HG03520 (cell line): ENCODE data around the gene MECP2.
"Not testable (repeated sequence)": the region's sequence is repeated elsewhere in the genome, so short reads cannot be mapped to it uniquely, and the experiment has no call there.

ENCODE experiments used
- ATAC-seq: cut with Tn5 transposase; IDR thresholded peaks from one replicate; pipeline ENCODE4 v1.9.1; 2021; ENCODE audit warnings: mild to moderate bottlenecking, moderate library complexity; ENCODE audit not compliant: unreplicated experiment

The MECP2 gene

DNA sequence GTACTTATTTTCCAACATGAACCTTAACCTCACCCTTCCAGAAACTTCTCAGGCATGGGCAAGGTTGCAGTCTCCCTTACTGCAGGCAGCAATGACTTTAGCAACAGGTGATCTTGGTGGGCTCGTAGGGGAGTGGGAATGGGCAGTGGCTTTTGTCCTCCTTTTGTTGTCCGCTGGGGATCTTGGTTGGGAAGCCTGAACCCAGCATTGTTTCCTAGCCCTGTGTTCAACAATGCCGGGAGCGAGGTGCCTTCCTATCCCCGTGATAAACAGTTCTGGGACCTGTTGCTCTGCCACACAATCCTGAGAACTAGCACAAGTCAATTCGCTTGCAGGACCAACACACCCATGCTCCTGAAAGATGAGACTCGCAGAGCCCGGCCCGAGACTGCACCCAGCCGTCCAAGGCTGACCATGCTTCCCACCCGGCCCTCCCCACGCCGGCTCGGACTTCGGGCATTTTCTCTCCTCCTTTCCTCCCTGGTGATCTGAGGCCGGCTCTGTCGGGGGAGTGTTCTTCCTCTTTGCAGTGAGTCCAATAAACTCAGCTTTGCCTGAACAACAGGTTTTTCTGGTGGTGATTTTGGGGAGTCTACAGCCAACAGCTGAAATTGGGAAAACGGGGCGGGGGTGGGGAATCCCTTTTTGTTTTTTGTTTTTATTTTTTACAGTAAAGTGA is 98.0 kb downstream of the MECP2 start:
- no peak for ATAC-seq

DNA sequence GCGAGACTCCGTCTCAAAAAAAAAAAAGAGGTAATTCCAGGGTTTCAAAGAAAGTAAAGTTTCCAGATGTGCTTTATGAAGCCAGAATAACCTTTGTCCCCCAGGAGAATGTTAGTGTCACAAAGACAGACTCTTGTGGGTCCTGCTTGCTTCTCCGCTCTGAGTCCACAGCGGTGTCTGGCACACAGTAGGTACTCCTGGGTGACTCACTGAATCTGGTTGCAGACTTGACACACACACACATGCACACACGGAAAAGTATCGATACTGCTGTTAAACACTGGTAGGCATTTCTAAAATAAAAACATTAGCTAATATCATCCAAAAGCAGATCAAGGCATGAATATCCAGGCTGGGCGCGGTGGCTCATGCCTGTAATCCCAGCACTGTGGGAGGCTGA is 102.0 kb downstream of the MECP2 start:
- no peak for ATAC-seq

DNA sequence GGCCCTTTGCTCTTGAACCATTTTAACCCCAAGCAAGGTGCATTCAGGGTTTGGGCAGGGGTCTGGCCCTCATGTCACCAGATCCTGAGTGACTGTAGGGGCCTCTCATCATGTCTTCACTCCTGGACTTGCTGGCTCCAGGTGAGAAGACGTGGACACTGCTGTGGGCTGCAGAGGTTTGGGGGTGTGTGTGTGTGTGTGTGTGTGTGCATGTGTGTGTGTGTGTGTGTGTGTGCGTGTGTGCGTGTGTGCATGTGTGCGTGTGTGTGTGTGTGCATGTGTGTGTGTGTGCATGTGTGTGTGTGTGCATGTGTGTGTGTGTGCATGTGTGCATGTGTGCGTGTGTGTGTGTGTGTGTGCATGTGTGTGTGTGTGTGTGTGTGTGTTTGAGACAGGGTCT is 103.1 kb downstream of the MECP2 start:
- not testable (repeated sequence) for ATAC-seq

DNA sequence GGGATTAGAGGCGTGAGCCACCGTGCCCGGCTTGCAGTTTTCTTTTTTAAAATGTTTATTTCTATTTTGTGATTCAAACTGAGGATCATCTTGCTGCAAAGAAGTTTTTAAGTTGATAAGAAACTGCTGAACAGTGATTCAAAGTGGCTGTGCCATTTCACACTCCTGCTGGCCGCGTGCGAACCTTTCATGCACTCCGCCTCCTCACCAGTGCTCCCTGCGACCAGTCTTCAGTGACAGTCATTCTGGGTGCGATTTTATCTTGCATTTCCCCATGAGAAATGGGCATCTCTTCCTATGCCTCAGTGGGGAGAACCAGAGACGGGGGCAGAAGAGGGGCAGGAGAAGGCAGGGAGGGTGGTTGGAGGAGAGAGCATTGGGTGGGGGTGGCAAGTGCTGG is 103.5 kb downstream of the MECP2 start:
- no peak for ATAC-seq

DNA sequence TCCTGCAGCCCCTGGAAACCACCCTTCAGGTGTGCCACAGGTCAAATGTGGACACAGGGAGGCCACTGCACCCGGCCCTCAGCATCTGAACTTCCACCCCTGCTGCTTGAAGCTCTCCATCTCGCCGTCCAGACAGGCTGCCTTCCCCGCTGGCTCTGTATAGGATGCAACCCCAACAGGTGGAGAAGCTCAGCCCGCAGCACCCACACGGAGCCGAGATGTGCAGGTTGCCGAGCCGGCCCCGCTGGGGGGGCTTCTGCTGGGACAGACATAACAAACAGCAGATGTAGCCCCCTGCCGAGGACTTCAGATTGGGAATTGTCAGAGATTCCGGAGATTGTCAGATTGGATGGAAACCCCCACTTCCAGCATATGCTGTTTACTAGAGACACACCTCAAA is 104.4 kb downstream of the MECP2 start:
- ATAC-seq = no peak

DNA sequence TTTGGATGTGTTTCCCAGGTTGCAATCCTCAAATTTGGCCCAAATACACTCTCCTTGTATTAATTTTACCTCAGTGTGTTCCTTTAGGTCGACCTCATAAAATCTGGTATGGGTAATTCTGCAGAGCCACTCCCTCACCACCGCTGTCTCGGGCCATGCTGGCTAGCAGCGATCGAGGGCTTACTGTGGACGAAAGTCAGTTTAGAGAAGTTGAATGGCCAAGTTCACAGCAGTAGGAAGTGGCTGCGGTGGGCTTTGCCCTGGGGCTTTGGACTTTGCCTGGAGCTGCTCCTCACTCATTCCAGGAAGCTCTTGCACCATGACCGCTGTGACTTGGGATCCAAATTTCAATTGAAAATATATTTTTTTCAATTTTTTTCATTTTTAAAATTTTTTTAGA is 105.3 kb downstream of the MECP2 start:
- ATAC-seq = no peak

DNA sequence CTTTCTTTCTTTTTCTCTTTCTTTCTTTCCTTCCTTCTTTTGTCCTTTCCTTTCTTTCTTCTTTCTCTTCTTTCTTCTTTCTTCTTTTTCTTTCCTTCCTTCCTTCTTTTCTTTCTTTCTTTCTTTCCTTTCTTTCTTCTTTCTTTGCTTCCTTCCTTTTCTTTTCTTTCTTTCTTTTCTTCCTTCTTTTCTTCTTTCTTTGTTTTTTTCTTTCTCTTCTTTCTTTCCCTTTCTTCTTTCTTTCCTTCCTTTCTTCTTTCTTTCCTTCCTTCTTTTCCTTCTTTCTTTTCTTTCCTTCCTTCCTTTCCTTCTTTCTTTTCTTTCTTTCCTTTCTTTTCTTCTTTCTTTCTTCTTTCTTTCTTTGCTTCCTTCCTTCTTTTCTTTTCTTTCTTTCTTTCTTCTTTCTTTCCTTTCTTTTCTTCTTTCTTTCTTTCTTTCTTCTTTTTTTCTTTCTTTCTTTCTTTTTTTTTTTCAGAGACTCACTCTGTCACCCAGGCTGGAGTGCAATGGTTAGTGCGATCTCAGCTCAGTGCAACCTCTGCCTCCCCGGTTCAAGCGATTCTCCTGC is 106.4 kb downstream of the MECP2 start:
- no peak for ATAC-seq

DNA sequence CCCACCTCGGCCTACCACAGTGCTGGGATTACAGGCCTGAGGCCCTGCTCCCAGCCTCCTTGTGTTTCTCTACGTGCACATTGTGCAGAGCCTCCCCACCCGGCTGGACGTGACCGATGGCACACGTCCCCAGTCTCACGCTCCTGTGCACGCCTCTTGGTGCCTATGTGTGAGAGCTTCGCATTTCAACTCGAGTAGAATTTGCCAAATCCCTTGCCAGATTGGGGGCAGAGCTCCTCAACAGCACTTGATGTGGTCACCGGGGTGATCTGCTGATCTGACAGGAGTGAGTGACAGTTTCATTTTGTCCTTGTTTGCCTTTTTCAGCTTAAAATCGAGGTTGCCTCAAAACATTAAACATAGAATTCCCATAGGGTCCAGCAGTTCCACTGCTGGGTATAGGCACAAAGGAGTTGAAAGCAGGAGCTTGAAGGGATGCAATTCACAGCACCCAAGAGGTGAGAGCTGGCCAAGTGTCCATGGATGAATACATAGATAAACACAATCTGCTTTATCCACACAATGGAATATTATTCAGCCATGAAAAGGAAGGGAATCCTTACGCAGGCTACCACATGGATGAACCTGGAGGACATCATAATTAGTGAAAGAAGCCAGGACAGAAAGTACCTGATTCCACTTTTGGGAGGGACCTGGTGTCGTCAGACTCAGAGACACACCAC is 107.4 kb downstream of the MECP2 start:
- ATAC-seq = no peak

DNA sequence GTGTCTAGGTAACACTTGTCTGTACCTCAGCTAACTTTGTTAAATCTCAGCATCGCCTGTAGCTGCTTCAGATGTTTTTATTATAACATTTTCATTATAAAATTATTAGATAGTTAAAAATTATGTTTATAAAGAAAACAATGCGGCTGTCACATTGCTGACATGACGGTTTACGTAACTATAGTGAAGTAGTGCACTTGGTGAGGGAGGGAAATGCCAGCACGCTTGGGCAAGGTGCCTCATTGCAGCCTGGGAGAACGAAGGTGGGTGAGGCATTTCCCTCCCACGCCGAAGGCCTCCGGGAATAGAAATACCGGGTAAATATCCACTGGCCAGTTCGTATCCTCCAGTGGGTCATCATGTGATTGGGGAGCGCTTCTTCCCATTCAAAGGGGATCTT is 109.0 kb downstream of the MECP2 start:
- ATAC-seq = no peak

DNA sequence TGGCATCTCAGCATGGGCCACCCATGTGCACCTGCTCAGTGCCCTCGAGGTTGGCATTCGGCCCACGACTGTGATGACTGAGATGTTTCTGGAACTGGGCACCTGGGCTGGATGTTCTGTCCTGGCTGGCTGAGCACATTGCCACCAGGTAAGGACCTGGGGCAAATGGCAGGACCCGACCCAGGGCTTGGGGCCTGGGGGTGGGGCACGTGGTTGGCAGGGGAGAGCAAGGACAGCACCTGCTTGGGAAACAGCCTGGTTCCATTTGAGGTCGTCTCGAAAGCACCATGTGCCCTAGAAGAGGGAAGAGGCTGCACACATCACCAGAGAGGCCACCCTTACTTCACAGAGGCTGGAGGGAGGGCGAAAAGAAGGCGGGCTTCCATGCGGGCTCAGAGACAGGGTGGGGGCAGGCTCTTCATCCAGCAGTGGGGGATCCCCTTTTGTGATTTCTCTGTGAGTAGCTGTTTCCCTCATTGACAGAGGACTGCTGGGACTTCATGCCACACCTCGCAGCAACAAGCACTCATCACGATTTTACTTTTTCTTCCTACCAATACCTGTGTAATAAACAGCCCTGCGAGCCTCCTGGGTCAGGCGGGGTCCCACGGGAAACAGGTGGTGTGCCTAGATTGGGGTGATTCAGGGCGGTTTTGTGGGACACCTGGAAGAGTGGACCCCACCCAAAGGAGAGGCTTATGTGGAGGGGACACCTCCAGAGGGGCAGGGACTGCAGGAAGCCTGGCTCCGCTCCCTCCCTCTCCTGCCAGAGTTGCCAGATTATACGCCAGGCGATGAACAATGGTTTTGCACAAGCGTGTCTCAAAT is 113.0 kb downstream of the MECP2 start:
- no peak for ATAC-seq

DNA sequence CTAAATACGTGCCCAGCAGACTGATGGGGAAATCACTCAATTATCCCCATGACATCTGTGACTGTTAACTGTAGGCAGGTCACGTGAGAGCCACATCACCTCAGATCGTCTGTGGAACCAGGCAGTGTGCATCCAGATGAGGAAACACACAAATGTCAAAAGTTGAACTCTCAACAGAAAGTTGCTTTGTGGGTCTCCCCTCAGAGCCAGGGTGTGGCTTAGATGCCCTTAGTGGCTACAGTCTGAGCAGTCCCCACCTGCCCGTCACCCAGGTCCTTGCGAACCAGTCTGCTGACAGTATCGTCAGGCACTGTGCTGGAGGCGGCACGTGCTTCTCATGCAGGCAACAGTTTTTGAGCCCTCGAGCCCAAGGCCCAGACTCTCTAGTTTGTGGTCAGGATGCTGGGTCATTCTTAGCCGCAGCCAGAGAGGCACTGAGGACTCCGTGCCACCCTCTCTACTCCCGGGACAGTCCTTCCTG is 114.2 kb downstream of the MECP2 start:
- ATAC-seq = no peak

DNA sequence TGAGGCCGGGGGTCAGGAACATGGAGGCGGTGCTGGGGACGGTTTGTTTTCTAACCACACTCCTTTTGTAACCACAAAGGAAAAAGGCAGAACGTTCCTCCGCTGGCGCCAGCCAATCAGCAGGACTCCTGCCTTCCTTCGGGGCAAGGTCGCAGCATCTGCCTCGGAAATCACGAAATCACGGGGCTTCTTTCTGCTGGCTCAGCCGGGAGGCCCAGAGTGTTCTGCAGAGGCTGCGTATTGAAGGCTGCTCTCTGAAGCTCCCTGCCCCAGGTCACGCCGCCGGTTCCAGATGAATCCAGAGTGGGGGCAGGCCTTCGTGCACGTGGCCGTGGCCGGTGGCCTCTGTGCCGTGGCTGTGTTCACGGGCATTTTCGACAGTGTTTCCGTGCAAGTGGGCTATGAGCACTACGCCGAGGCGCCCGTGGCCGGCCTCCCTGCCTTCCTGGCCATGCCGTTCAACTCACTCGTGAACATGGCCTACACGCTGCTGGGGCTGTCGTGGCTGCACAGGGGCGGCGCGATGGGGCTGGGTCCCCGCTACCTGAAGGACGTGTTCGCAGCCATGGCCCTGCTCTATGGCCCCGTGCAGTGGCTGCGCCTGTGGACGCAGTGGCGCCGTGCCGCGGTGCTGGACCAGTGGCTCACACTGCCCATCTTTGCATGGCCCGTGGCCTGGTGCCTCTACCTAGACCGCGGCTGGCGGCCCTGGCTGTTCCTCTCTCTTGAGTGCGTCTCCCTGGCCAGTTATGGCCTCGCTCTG is 115.6 kb downstream of the MECP2 start:
- ATAC-seq = no peak

DNA sequence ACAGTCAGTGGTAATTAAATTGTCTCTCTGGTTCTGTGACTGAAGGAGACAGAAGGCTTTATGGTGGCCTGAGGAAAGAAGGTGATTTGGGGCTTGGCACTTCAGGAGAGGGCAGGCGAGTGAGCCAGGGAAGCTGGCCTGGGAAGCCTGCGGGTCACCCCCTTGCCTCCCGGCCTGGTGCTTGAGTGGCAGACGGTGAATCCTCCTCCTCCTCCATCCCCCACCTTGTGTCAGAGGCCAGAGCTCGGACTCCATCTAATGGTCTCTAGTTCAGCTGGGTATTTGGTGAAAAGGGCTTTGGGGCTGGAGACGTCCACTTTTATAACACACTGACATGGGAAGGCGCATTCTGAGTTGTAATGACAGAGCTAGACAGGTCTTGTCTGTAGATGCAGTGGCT is 116.3 kb downstream of the MECP2 start:
- no peak for ATAC-seq

DNA sequence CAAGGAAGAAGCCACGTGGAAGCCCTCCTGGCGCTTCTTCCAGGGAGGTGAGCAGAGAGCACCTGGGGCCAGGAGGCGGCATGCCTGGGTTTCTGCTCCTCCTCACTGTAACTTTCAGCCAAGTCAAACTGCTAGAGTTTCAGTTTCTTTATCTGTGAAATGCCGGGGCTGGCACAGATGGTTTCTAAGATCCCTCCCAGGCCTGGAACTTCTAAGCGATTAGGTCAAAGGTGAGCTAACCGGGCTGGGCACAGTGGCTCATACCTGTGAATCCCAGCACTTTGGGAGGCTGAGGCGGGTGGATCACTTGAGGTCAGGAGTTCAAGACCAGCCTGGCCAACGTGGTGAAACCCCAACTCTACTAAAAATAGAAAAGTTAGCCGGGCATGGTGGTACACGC is 117.1 kb downstream of the MECP2 start:
- ATAC-seq = not testable (repeated sequence)

DNA sequence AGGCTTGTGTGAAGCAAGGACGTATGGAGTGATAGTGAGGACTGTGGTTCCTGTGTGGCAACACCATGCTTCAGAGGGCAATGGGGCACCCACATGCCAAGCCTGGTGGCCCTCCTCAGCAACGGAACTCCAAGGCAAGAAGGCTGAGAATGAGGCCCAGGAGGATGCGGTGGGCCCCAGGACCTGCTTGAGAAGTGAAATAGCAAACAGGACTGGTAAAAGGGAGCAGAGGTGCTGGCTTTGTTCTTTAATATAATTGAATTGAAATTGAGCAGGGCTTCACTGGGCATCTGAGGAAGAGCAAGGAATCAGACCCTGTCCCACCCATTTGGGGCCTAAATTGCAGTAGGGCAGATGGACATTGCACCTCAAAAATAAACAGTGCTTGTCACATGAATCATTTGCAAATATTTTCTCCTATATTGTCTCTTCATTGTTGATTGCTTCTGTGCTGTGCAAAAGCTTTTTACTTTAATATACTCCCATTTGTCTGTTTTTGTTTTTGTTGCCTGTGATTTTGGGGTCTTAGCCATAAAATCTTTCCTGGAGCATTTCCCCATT is 122.7 kb downstream of the MECP2 start:
- no peak for ATAC-seq

DNA sequence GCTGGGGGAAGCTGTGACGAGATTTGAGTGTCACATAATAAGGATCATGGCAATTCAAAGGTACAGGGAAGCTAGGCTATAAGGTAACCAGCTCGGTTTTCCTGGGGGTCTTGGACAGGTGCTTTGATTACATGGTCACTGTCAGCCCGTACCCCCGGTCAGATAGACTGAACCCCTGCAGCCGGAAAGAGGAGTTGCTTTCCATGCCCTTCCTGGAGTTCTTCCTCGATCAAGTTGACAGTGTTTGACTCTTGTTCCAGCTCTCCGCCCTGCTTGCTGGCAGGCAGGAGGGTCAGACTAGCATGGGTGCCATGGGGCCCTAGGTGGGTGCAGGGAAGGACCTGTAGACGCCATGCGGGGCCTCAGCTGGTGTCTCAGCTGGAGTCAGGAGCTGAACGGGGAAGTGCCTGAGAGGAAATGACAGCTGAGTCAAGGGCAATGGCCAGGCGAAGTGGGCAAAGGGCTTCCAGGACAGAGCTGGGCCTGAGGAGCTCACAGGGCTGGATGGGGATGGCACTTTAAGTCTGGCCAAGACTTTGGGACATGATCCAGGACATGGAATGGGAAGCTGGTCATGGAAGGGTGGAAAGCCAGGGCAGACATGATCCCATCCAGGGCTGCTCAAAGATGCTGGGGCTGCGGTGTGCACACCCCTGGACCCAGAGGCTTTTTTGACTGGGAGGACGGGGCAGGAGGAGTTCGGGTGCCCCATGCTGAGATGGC is 123.4 kb downstream of the MECP2 start:
- no peak for ATAC-seq

DNA sequence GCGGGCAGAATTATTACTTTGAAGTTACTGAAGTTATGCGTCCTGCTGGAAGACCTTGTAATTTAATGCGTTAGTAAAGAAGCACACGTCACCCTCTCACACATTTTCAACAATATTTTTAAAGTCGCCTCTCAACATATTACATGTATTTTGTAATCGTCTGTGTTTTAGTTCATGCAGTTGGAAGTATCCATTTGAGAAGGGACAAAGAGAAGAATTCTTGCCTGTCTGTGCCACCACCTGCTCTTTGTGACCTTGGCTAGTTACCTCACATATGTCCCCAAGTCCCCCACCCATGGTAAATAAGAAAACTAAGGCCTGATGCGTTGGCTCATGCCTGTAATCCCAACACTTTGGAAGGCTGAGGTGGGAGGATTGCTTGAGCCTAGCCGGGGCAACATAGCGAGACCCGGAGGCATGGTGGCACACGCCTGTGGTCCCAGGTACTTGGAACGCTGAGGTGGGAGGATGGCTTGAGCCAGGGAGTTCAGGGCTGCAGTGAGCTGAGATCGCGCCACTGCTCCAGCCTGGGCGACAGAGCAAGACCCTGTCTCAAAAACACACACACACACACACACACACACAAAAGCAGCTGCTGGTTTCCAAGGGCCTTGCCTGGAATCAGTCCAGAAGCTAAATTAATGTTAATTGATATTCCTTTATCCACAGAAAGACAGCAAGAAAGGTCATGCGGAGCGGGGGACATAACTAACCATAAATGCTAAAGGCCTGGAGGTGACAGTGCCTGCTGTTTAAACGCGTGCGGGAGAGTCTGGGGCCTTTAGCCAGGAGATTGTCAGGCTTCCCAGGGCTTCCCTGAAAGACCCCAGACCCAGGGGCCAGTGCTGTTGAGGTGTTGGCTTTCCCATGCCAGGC is 124.2 kb downstream of the MECP2 start:
- ATAC-seq = no peak

DNA sequence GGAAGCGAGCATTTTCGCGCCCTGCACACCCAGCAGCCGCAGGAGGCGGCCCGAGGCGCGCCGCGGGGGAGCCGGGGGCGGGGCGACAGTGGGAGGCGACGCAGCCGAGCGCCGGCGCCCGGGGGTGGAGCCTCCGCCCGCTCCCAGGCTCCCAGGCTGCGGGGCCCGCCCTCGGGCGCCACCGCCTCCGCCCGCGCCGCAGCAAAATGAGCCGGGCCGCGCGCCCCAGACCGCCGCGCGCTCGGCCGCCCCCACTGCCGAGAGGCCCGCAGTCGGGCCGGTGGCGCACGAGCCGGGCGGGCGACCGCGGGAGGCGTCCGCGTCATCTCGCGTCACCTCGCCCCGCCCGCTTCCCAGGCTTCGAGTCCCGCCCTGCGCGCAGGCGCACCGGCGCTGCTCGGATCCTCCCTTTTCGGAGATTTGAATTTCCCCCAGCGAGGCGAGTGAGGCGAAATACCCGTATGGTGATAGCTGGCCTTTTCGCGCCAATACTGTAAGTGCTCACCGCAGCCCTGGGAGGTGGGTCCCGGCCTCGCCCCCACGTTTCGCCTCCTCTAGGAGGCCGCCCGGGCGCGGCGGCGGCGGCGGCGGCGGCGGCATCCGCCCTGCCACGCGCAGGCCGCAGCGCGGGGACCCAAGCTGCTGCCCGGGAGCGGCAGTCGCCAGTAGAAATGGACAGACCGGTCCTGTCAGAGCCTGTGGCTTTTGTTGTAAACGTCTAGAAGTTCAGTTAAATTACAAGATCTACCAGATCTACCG is 125.0 kb downstream of the MECP2 start, which contains the start of gene TMEM187:
TMEM187 (plus strand) TSS at position 387 of the 759 bp plus-strand sequence. CDS start 9,309 bp downstream, outside the sequence.
- peak; percentile 54 for ATAC-seq
